ENCODE results near the gene LCA5L. TPM values are rescaled to one million over a fixed set of nuclear protein-coding genes. Genes with fewer than 3 reads are reported as not detected.
A peak's percentile ranks its signal among the peaks of the same experiment; 100 is the strongest.

Gene LCA5L
- total and polyA plus RNA-seq, 2 donors from 2014 or later: 3.8 to 4.3 TPM

GRCh38 chr21:39453571-39454179 lies 8.1 kb upstream of the LCA5L start:
- H3K27me3 ChIP-seq (ENCODE audit: control insufficient read depth, insufficient read depth, low read length): no peaks in the 10 kb centered on the region
- H3K4me3 ChIP-seq (ENCODE audit: low read length in 3 of 3): no peak overlapping the region
- H3K9me3 ChIP-seq (ENCODE audit: control insufficient read depth in 2 of 3, insufficient read depth in 1 of 3, low read length in 3 of 3): no peaks in the 10 kb centered on the region
- peaks cover 0 to 4% (median 0%) of the 10 kb centered on the region in 3 donors for H3K4me1 ChIP-seq (ENCODE audit: control insufficient read depth in 2 of 3, insufficient read depth in 2 of 3, low read depth in 1 of 3, low read length in 3 of 3)
- intact Hi-C loops (cut with DNase I): no loop called here
- no peaks in the 10 kb centered on the region for H3K36me3 ChIP-seq (ENCODE audit: control insufficient read depth in 2 of 3, insufficient read depth in 3 of 3, low read length in 3 of 3)
- DNase-seq: no peak
- H3K27ac ChIP-seq (ENCODE audit: low read depth in 2 of 2, low read length in 2 of 2): no peak overlapping the region
- no peak overlapping the region for H3K9ac ChIP-seq (ENCODE audit: low read length in 3 of 3)
- no peak for FAIRE-seq
- TF ChIP-seq CTCF (IDR thresholded peaks at IDR 0.05; ENCODE audit: borderline replicate concordance, extremely low read depth, insufficient read depth): no peak

- H3K4me3 ChIP-seq (ENCODE audit: low read length in 3 of 3): no peak overlapping the region
- FAIRE-seq: no peak
- no peak overlapping the region for H3K9ac ChIP-seq (ENCODE audit: low read length in 3 of 3)
These were observed 7.4 kb upstream of the LCA5L start for GRCh38 chr21:39452970-39453342.

GRCh38 chr21:39452207-39452969 lies 6.8 kb upstream of the LCA5L start:
- peaks cover 0 to 4% (median 0%) of the 10 kb centered on the region in 3 donors for H3K4me1 ChIP-seq (ENCODE audit: control insufficient read depth in 2 of 3, insufficient read depth in 2 of 3, low read depth in 1 of 3, low read length in 3 of 3)
- TF ChIP-seq CTCF (IDR thresholded peaks at IDR 0.05; ENCODE audit: borderline replicate concordance, extremely low read depth, insufficient read depth): no peak
- H3K27me3 ChIP-seq (ENCODE audit: control insufficient read depth, insufficient read depth, low read length): no peaks in the 10 kb centered on the region
- peak overlapping the region in 2 of 3 donors; percentile 28 to 56 for H3K4me3 ChIP-seq (ENCODE audit: low read length in 3 of 3)
- intact Hi-C loops (cut with DNase I): no loop called here
- DNase-seq (no peak), FAIRE-seq (no peak)
- H3K27ac ChIP-seq (ENCODE audit: low read depth in 2 of 2, low read length in 2 of 2): peak overlapping the region; percentile 43 to 71
- H3K9me3 ChIP-seq (ENCODE audit: control insufficient read depth in 2 of 3, insufficient read depth in 1 of 3, low read length in 3 of 3): no peaks in the 10 kb centered on the region
- H3K36me3 ChIP-seq (ENCODE audit: control insufficient read depth in 2 of 3, insufficient read depth in 3 of 3, low read length in 3 of 3): no peaks in the 10 kb centered on the region
- peak overlapping the region in 1 of 3 donors; percentile 67 for H3K9ac ChIP-seq (ENCODE audit: low read length in 3 of 3)

More at GRCh38 chr21:39452970-39453342, 7.4 kb upstream of the LCA5L start:
- DNase-seq: no peak
- TF ChIP-seq CTCF (IDR thresholded peaks at IDR 0.05; ENCODE audit: borderline replicate concordance, extremely low read depth, insufficient read depth): no peak
- Histone ChIP-seq H3K36me3 (ENCODE audit: control insufficient read depth in 2 of 3, insufficient read depth in 3 of 3, low read length in 3 of 3) (no peaks in the 10 kb centered on the region), H3K4me1 (ENCODE audit: control insufficient read depth in 2 of 3, insufficient read depth in 2 of 3, low read depth in 1 of 3, low read length in 3 of 3) (peaks cover 0 to 4% (median 0%) of the 10 kb centered on the region in 3 donors), H3K27ac (ENCODE audit: low read depth in 2 of 2, low read length in 2 of 2) (peak overlapping the region in 1 of 2 donors; percentile 10), H3K27me3 (ENCODE audit: control insufficient read depth, insufficient read depth, low read length) (no peaks in the 10 kb centered on the region), H3K9me3 (ENCODE audit: control insufficient read depth in 2 of 3, insufficient read depth in 1 of 3, low read length in 3 of 3) (no peaks in the 10 kb centered on the region)
- intact Hi-C loops (cut with DNase I): no loop called here
